OCI-LY1 (cell line): ENCODE data around the gene FRY.
"Not testable (repeated sequence)": the region's sequence is repeated elsewhere in the genome, so short reads cannot be mapped to it uniquely, and the experiment has no call there.

Source experiments
- EZH2 ChIP-seq: fragments of 200-600 bp; sonication (generic), shearing (Covaris generic); IDR thresholded peaks from 2 replicates; pipeline ENCODE4 v1.8.0; 2017; ENCODE audit warnings: borderline replicate concordance, mixed run types, mild to moderate bottlenecking, antibody characterized with exemption, low read length, moderate library complexity, mixed read lengths
- TF ChIP-seq, protein P1 (sequence below): fragments of 200-600 bp; sonication (generic), shearing (Covaris generic); IDR thresholded peaks from 2 replicates; pipeline ENCODE4 v1.5.1; 2017; ENCODE audit warnings: mild to moderate bottlenecking, antibody characterized with exemption, low read length, moderate library complexity, mixed read lengths

GRCh38 chr13:31983696-31984095, 47.9 kb upstream of the FRY start:
- TF ChIP-seq, protein P1, sequence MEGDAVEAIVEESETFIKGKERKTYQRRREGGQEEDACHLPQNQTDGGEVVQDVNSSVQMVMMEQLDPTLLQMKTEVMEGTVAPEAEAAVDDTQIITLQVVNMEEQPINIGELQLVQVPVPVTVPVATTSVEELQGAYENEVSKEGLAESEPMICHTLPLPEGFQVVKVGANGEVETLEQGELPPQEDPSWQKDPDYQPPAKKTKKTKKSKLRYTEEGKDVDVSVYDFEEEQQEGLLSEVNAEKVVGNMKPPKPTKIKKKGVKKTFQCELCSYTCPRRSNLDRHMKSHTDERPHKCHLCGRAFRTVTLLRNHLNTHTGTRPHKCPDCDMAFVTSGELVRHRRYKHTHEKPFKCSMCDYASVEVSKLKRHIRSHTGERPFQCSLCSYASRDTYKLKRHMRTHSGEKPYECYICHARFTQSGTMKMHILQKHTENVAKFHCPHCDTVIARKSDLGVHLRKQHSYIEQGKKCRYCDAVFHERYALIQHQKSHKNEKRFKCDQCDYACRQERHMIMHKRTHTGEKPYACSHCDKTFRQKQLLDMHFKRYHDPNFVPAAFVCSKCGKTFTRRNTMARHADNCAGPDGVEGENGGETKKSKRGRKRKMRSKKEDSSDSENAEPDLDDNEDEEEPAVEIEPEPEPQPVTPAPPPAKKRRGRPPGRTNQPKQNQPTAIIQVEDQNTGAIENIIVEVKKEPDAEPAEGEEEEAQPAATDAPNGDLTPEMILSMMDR = not testable (repeated sequence)
- TF ChIP-seq EZH2 = not testable (repeated sequence)
